NCI-H2196 treated with DMSO at 0.1 percent for 48 hours (cell line): ENCODE results near the gene BSG.
"Not testable (repeated sequence)": the region's sequence is repeated elsewhere in the genome, so short reads cannot be mapped to it uniquely, and the experiment has no call there.

Experiments
- DNase-seq: peaks from one replicate; lab custom pipeline; 2025; ENCODE audit not compliant: unreplicated experiment; lab: John Stamatoyannopoulos, UW

The BSG gene

GRCh38 chr19:588093-588740 lies 15.8 kb downstream of the BSG start:
- peak; percentile 86 for DNase-seq

DNA sequence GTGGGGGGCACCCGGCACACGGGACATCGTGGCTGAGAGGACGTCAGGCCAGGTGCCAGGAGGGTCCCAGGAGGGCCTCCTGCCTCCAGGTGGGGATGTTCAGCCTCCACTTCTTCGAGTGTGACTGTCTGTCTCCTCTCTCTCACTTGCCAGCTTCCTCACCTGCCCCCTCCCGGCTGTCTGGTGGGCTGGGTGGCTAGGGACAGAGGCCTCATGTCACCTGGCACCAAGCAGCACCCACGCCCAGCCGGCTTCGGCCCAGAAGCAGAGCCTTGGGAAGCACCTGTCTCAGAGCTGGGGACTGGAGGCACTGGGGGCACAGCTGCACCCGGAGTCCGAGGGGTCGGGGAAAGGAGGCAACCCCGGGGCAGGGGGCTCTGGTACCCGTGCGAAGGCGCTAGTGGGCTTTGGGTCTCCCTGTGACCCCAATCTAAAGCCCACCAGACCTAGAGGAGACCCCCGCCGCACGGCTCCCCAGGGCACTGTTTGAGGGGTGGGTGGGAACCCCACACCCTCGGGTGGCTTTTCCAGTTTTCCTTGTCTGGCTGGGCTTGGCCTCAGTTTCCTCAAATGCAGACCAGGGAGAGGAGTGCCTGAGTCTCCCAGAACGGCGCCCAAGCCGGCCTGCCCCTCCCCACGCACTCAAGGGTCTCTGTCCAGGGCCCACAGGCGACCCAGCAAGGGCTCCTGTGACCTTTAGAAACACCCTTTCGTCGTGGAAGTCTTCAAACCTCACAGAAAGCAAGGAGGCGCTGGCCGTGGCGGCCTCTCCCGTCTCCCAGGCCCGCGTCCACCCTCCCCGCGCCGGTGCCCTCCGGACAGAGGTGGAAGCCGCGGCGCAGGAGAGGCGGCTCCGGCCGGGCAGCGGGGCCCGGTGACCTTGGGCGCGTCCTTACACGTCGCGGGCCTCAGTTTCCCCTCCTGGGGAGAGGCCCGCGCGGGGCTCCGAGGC lies 16.6 kb downstream of the BSG start:
- DNase-seq: no peak

DNA sequence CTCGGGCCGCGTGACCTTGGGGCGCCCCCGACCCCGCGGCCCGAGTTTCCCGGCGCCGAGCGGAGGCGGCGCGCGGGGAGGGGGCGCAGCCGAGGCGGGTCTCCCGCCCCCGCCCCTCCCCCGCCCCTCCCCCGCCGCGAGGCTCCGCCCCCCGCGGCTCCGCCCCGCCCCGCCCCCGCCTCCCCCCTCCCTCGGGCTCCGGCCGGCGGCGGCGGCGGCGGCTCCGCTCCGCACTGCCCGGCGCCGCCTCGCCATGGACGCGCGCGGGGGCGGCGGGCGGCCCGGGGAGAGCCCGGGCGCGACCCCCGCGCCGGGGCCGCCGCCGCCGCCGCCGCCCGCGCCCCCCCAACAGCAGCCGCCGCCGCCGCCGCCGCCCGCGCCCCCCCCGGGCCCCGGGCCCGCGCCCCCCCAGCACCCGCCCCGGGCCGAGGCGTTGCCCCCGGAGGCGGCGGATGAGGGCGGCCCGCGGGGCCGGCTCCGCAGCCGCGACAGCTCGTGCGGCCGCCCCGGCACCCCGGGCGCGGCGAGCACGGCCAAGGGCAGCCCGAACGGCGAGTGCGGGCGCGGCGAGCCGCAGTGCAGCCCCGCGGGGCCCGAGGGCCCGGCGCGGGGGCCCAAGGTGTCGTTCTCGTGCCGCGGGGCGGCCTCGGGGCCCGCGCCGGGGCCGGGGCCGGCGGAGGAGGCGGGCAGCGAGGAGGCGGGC lies 17.4 kb downstream of the BSG start, which contains the start of gene HCN2:
Gene HCN2, plus strand, starts transcription at position 189 of the 703 bp plus-strand sequence. Its CDS starts 65 bp downstream, at position 254.
- no peak for DNase-seq

DNA sequence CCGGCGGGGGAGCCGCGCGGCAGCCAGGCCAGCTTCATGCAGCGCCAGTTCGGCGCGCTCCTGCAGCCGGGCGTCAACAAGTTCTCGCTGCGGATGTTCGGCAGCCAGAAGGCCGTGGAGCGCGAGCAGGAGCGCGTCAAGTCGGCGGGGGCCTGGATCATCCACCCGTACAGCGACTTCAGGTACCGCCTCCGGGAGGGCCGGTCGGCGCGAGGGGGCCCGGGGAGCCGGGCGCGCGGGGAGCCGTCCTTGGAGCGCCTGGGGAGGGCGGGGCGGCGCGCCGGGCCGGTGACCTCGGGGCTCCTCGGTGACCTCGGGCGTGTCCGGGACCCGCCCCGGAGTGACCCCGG lies 18.0 kb downstream of the BSG start:
- no peak for DNase-seq

GRCh38 chr19:590750-591098 lies 18.3 kb downstream of the BSG start:
- no peak for DNase-seq

DNA sequence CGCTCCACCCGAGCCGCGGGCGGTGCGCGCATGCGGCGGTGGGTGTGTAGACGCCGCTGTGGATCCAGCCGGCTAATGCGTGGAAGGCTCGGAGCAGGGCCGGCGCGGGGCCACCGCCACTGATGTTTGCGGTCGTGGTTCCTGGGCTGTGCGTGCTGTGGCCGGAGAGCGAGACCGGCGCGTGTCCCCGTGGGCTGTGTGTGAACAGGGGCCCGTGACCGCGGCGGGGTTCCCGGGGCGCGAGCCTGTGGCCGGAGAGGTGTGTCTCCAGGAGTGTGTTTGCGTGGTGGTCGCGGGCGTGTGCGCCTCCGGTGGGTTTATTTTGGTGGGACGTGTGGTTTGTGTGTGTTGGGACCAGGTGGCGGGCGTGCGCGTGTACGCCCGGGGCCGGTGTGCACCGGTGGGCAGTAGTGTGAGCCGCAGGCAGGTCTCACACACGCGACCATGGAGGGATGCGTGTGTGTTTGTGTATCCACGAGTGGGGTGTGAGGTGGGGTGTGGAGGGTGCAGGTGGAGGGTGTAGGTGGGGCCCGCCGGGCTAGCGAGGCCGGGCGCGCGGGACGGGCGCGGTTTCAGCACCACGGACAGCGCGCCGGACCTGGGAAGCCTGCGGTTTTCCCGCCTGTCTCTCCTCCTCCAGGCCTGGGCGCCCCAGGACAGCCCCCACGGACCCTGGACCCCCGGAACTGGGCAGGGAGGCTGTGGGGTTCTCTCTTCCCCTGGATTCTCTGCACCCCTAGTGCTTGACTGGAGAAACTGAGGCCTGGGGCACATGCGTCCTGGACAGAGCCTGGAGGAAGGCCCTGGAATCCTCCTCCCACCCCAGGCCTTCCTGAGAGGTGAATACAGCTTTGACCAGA lies 18.9 kb downstream of the BSG start:
- DNase-seq: no peak

- DNase-seq: no peak
Measured at GRCh38 chr19:592101-592500, 19.7 kb downstream of the BSG start.

DNA sequence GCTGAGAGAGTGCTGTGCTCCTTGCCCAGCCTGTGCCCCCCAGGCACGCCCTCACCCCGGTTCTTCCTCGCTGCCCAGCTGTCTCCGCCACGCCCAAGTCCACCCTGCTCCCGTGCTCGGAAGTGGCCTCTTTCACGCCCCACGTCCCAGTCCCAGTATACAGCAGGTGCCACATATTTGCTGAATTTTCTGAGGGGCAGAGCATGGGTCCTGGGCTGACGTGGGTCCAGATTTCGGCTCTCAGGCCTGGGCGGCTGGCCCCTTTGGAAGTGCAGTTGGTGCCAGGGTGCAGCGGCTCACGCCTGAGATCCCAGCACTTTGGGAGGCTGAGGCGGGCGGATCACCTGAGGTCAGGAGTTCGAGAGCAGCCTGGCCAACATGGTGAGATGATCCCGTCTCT lies 20.7 kb downstream of the BSG start:
- DNase-seq: no peak

DNA sequence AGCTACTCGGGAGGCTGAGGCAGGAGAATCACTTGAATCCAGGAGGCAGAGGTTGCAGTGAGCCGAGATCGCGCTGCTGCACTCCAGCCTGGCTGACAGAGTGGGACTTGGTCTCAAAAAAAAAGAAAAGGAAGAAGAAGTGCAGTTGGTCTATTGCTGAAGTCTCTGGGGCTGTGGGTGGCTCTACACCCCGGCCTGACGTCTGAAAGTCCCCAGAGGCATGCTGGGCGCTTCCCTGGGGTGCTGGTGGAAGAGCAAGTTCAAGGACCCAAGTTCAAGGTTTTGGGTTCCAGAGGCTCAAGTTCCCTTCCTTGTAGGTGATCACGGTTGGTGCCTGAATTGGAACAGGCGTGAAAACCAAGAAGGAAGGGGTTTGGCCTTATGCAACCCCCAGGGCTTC lies 21.1 kb downstream of the BSG start:
- no peak for DNase-seq

DNA sequence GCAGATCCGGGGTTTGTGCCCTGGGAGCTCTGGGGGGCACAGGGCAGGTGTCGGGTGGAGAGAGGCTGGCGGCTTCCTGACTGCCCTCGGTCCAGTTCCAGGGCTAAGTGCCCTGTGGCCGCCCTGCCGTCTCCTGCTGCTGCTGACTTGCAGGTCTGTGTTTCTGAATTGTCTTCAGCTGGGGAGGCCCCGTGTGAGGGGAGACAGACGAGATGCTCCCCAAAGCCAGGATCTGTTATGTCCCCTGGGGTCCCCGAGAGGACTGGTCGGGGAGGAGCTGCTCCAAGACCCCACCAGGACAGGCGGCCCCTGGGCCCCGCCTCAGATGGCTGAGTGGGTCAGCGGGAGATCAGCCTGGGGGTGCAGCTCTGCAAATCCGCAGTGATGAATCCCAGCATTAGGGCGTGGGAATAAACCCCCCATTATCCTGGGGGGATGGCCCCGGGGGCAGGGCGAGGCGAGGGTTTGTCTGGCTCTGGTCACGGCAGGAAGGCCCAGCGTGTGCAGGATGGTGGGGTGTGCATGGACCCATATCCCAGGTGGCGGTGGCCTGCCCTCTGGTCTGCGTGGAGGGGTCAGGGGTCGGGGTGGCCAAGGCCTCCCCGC lies 22.0 kb downstream of the BSG start:
- no peak for DNase-seq

DNA sequence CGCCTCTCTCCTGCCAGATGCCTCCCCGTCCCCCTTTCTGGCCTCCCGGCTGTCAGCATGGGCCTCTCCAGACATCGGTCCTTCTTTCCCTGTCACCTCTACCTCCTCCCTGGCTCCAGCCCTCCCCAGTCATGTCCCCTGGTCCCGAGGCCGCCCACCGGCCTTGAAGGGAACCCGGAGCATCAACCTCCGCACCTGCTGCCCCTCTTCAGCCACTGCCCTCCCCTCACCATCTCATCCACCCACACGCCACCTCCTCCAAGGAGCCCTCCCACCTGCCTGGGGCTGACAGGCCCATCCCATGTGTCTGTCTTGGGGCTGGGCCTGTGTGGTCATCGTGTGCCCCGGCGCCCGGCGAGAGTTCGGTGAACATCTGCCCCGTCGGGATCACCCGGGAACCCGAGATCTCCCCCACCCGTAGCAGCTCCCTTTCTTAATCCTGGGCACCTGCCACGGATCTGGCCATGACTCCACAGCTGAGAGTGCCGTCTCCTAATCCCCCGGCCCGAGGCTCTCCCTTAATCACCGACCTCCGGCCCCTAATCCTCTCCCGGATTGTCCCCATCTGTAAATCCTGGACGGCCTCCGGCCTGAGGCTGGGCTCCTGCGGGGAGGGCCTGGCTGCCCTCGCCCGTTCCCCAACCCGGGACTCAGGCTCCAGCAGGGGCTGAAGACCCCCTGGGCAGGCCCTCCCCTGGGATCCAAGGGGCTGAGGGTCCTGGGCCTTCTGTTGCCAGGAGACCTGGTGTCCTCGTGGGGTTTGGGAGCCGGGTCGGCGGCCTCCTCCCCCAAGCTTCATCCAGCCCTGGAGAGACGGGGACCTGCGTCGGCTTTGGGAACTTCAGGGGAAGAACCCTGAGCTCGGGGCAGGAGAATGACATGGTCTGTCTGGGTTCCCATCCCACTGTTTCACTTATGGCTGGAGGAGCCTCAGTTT lies 23.2 kb downstream of the BSG start:
- no peak for DNase-seq

DNA sequence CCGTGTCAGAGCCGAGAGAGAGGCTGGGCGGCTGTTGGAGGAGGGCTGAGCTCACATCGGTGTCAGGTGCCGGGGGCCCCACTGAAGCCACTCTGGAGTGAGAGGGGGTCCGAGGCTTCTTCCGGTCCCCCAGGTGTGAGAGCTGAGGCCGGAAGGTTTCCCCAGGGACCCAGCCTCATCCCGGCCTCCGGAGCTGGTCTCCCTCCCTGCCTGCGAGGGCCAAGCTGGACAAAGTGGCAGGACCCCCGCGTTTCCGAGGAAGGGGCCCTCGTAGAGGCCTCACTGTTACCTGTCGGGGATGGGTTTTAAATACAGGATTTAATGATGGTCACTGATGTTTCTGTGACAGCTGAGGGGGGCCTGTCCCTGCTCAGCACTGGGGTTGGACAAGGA lies 23.9 kb downstream of the BSG start:
- no peak for DNase-seq

GRCh38 chr19:597406-598315 lies 25.3 kb downstream of the BSG start:
- DNase-seq: no peak

GRCh38 chr19:601310-601709 lies 28.9 kb downstream of the BSG start:
- DNase-seq: no peak

- no peak for DNase-seq
Measured at GRCh38 chr19:601790-602189, 29.4 kb downstream of the BSG start.

DNA sequence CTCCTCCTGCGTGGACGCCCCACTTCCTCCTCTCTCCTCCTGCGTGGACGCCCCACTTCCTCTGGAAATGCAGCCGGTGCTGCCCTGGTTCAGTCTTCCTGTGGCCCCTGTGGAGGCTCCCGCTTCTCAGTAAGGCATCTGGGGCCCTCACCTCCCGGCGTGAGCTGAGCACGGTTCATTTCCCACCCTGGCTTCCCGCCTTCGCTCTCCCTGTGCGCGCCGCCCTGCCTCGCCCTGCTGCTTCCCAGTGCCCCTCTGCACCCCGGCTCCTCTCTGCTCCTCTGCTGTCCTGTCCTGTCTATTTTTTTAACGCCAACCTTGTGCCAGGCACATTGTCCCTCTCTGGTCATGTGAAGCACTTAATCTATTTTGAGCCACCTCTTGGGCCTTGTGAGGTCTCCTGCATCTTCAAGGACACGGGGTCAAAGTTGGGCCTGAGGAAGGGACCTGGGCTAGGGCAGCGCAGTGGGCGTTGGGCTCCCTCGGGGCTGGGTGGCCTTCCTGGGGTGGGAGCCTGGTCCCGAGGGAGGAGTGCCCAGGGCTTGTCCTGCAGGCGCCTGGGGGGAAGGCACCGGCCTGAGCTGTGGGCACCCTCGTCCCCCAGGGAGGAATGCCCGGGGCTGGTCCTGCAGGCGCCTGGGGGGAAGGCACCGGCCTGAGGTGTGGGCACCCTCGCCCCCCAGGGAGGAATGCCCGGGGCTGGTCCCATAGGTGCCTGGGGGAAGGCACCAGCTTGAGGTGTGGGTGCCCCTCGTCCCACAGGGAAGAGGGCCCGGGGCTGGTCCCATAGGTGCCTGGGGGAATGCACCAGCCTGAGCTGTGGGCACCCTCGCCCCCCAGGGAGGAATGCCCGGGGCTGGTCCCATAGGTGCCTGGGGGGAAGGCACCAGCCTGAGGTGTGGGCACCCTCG lies 30.2 kb downstream of the BSG start:
- DNase-seq: no peak

- not testable (repeated sequence) for DNase-seq
Measured at GRCh38 chr19:603302-603639, 30.9 kb downstream of the BSG start.
